Iris pigment epithelial cell (primary cell): ENCODE results near the gene PPFIA1.

ENCODE experiments used
- DNase-seq: peaks from one replicate; pipeline ENCODE4 v3.0.0-alpha.2; 2011; ENCODE audit warnings: low read depth

PPFIA1 gene

GRCh38 chr11:70432065-70432464 is 161.6 kb downstream of the PPFIA1 start:
- DNase-seq: no peak

DNA sequence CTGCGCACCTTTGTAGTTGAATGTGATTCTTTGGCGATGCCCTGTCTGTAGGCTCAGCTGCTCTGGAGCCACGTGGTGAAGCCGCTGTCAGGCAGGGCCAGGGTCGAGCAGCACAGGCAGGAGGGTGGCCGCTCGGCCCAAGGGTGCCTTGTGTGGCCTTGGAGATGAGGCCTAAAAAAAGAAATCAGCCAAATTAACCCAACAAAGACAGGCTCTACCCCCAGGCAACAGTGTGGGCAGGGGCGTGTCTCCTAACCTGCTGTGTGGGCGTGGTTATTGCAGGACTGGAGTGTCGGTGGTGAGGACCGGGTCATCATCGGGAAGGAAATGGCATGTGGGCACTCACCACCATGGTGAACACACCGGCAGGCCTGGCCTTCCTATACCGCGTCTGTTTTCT is 162.1 kb downstream of the PPFIA1 start:
- DNase-seq: no peak

DNA sequence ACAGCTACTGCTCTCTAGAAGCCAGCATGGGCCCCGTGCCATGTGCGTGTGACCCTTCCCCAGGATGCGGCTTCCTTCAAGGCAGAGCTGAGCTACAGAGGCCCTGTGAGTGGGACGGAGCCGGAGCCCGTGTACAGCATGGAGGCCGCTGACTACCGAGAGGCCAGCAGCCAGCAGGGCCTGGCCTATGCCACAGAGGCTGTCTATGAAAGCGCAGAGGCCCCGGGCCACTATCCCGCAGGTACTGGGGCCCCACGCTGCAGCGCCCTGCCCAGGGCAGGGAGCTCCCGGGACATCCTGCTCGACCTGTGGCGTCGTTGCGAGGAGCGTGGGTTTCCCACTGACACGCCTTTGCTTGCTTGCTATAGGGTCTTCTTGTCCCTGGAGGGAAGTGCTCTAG is 162.5 kb downstream of the PPFIA1 start:
- no peak for DNase-seq

DNA sequence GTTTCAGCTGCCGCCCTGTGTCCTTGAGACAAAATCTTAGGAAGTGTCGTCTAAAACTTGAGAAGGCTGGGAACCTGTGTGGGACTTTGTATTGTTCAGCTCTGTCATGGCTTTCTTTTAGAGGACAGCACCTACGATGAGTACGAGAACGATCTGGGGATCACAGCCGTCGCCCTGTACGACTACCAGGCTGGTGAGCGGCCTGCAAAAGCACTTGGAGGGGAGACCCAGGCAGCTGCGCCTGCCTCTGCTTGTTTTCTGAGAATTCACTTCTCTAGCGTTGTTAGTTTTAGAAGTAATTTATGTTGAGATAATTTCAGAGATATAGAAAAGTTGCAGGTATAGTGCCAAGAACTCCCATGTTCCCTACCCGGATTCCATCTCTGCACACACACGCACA is 163.0 kb downstream of the PPFIA1 start:
- DNase-seq: no peak
